Right kidney (tissue), 1 donor: ENCODE data around the gene ARSA.
"Not testable (repeated sequence)": the region's sequence is repeated elsewhere in the genome, so short reads cannot be mapped to it uniquely, and the experiment has no call there.

Source experiments
- DNase-seq: peaks from one replicate; pipeline ENCODE4 v3.0.0-alpha.2; 2016

Gene ARSA

DNA sequence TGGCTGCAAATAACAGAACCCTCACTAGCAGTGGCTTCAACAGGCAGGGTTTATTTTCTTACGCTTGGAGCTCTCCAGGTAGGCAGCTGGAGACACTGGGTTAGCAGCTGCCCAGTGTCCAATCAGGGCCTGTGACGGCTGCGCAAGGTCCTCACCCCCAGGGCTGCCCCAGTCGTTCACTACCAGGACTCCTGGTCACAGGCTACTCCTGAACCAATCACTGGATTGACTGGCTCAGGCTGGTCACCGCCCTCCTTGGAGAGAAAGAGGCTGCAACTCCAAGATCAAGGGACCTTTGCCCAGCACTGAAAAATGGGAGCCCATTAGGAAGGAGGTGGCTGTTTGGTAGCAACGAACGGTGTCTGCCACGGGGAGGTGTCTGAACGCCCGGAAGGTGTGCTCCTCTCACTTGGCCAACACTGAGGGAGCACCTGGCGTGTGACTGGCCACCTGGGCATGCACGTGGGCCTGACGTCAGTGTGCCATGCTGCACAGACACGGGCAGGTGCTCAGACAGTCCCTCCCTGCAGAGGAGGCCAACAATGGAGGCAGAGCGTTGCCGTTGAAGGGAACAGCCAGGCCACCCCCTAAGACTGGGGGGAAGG is 5.1 kb downstream of the ARSA start:
- DNase-seq, result no peak

DNA sequence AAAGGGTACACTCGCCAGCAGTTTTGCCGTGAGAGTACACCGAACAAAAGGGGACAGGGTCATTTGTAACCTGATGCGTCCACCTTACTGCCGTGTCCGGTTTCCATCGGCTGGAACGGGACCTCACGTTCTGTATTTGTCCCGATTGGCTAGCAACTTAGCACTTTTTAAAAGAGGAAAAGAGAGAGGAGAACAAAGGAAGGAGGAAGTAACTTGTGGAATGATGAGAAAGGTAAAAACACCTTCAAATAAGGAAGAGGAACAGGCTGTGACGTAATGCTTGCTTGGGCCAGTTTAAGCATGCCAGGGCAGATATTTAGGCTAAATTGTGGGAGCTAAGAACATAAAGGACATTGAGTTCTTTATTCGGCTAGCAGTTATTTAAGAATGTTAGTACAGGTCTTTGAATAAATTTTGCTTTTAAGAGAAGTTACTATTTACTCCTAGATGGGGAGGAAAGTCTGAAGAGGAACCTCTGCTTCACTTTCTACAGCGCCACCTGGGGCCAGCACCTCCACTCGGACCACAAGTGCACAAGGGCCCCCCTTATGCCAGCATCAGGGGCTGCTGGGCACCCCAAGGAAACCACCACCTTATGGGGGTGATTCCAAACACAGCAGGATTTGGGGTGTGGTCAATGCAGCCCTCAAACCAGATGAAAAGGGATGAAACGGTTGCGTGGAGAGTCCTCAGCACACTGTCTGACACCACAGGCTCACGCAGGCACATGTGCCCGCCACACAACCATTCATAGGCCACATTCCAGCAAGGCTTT is 5.8 kb downstream of the ARSA start:
- DNase-seq, result no peak

DNA sequence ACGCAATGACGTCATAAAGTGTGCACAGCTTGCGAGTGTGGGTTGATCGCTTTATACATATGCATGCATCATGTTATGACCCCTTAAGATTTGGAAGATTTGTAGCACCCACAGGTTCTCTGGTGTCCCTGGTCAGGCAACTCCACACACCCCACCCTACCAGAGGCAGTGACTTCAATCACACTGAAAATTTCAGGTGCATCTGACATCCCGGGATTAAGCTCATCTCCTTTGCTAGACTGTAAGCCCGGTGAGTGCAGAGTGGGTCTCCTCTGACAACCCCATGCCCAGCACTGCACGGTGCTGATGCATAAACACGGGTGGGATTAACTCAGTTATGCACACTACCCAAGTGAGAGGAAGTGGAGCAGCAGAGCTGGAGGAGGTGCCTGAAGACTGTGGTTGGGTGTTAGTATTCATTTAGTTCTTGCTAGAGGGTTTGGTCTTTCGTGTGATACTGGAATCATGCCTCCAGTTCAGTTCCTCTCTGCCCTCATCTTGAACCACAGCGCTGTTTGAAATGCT is 6.5 kb downstream of the ARSA start:
- no peak for DNase-seq

DNA sequence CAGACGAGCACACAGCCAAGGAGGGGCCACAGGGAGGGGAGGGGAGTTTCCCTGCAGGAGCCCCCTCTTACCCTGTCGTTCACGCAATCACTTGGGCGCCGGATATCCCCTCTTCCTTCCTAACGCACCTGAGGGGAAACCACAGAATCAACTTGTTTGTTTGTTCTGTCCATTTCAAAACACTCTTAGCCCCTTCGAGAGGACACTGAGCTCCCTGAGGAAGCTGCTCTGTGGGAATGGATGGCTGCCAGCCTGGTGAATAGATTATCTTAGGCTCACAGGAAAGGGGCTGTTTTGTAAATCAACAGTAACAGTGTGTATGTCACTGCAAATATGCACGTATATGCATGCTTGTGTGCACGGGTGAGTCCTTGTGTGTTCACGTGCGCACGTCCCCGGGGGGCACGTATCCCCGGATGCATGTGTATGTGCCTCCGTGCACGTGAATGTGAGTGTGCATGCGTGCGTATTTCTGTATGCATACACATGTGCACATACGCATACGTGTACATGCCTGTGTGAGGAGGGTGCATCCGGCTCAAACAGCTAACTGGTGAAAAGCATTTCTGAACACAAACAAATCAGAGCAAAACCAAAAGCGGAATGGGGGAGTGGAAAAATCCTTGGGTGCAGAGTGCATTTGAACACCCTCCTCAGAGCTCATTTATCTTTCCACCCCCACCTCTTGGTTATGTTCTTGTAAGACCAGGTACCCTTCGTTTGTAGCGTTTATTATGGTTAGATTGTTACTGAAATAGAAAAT is 7.2 kb downstream of the ARSA start:
- peak; percentile 71 for DNase-seq

DNA sequence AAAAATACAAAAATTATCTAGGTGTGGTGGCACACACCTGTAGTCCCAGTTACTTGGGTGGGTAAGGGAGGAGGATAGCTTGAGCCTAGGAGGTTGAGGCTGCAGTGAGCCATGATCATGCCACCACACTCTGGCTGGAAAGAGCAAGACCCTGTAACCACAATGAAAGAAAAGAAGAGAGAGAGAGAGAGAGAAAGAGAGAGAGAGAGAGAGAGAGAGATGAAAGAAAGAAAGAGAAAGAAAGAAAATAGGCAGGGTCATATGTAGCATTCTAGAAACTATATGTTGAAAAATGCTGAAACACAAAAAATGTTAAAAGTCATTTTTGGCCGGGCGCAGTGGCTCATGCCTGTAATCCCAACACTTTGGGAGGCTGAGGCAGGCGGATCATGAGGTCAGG is 13.7 kb downstream of the ARSA start:
- DNase-seq, result not testable (repeated sequence)

DNA sequence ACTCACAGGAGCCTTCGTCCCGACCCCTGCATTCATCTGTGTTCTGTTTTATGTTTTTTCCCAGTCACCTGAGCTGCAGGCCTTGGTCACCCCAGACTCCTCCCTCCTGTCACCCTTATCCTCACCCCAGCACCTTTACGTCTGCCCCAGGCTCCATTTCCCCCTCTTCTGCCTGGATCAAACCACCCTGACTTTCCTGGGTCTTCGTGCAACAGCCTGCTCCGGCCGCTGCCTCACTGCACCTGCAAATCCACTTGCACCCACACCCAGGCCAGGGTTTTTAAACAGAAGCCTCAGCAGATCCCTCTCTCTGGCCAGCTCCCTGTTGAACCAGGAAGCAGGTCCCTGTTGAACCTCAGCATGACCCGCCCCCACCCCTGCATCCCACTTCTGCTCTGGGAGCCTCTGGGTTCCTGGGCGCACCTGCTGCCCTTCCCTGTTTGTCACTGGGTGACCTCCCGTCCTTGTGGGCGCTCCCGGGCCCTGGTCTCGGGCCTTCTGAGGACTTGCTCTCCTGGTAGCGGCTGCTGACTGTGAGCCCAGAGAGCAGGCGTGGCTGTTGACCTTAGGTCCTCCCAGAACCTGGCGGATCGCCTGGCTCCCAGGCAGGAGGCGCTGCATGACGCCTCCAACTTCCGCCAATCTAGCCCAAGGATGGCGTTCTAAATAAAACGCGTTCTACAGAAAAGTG is 14.5 kb downstream of the ARSA start:
- no peak for DNase-seq

DNA sequence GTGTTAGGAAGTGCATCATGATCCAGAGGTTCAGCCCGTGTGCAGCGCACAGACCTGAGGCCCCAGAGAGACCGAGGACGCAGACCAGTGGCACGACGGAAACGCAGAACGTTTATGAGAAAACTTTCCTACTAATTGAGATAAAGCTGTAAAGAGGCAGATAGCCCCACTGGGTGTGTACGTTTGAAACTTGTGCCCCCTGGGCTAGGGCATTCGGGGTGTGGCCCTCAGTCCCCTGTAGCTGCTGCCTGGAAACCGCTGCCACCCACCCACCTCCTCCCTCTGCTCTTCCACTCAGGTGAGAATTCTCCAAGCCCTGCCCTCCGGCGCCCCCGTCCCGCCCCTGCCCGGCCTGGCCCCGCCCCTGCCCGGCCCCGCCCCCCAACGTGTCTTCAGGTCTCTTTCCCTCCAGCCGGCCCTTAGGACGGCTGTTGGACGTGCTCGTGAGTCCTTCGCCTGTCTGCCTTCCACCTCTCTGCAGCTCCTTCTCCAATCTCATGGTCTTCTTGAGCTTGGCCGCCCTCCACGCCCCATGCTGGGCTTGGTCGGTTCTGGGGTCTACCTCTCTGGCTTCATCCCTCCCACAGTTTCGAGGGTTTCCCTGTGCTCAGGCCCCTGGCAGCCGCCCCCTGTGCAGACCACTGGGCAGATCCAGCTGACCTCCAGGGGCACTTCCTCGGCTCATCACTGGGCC is 15.3 kb downstream of the ARSA start:
- no peak for DNase-seq

DNA sequence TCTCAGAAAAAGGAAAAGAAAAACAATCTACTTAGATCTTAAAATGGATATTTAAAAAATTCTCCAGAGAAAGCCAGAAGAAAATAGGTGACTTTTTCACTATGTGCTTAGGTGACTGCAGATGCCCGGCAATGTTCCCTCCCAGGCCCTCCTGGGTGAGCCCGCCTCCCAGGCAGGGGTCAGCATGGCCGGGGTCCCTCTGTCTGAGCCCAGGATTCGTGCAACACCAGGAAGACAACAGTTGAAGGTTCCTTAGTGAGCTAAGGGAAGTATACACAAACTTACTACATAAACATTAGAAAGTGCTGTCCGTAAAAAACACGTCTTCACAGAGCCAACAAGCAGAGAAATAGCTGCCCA is 15.8 kb downstream of the ARSA start:
- no peak for DNase-seq

DNA sequence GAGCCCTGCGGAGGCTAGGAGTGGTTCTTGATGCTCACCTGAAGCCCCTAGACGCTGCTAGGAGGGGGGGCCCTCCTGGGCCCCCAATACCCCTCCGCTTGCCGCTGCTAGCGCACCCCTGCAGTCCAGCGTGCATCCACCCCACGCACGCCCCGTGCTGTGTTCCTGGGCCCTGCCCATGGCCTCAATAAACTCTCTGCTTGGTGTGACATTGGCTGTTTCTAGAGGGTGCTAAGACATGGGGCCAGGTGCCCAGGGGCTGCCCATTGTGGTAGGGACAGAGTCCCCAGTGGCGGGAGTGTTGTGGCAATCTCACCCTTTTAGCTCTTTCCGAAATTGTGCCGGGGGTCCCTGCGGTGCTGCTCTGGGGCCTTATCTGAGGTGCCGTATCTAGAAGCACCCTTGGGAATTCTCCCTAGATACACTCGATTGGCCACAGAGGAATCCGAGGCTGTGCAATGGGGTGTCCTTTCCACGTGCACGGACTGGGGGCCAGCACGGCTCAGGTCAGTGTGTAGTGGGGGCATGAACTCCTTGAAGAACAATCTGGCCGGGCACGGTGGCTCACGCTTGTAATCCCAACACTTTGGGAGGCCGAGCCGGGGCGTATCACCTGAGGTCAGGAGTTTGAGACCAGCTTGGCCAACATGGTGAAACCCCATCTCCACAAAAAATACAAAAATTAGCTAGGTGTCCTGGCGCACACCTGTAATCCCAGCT is 16.5 kb downstream of the ARSA start:
- no peak for DNase-seq

DNA sequence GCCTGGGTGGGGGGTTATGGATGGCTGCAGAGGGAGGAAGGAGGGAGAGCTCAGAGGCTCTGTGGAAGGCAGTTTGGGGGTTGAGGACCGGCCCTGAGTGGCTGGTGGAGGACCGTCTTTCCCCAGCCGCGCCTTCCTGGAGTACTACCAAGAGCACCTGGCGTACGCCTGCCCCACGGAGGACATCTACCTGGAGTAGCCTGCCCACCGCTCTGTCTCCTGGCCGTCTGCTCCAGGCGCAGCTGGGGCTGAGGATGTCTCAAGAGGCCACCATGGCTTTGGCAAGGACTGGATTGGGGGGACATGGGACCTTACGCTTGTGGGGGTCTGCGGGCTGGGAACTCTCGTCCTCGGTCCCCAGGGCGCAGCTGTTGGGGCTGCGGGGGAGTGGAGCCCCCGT is 17.4 kb downstream of the ARSA start:
- DNase-seq, result no peak

DNA sequence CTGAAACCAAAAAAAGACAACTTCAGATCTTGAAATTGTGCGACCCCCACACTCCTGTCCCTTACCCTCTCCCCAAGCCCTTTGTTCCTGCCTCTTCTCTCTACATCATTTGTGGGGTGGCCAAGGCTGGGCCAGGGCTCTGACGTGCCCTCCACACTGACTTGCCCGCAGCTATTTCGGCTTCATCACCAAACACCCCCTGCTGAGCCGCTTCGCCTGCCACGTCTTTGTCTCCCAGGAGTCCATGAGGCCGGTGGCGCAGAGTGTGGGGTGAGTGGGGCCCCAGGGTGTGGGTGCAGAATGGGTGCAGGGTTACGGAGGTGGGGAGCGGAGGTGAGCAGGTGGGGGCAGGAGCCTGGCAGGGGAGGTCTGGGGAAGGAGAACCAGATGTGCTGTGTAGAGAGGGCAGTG is 17.9 kb downstream of the ARSA start:
- no peak for DNase-seq

DNA sequence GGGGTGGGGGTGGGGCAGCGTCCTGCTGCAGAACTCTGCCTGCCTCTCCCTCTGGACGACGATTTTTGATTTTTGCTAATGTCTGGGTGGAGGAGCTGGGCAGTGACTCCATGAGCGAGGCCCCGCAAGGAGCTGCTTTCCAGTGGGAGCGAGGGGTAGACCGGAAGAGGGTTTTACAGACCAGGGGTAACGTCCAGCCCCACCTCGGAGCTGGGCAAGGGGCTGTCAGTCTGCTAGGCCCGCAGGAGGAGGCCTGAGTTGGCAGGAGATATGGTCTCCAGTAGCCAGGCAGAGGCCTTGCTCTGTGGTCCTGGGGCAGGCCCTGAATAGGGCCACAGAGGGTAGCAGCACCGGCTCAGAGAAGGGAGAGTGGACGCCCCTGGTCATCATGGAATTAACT is 18.4 kb downstream of the ARSA start:
- no peak for DNase-seq

DNA sequence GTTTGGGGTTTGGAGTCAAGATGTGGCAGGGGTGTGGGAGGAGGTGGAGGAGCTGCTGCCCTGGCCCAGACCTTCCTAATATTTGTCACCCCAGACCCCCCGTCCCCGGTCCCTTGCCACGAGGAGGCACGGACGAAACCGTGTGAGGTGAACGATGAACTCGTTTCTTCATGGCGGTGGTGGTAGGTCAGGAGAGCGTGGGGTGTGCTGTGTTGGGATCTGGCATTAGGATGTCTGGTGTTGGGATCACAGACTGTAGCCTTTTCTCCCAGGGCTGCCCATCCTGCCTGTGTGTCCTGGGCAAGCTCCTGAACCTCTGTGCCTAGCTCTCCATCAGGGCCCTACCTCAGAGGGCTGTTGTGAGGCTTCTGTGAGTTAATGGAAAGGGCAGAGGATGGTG is 19.0 kb downstream of the ARSA start:
- DNase-seq, result no peak

DNA sequence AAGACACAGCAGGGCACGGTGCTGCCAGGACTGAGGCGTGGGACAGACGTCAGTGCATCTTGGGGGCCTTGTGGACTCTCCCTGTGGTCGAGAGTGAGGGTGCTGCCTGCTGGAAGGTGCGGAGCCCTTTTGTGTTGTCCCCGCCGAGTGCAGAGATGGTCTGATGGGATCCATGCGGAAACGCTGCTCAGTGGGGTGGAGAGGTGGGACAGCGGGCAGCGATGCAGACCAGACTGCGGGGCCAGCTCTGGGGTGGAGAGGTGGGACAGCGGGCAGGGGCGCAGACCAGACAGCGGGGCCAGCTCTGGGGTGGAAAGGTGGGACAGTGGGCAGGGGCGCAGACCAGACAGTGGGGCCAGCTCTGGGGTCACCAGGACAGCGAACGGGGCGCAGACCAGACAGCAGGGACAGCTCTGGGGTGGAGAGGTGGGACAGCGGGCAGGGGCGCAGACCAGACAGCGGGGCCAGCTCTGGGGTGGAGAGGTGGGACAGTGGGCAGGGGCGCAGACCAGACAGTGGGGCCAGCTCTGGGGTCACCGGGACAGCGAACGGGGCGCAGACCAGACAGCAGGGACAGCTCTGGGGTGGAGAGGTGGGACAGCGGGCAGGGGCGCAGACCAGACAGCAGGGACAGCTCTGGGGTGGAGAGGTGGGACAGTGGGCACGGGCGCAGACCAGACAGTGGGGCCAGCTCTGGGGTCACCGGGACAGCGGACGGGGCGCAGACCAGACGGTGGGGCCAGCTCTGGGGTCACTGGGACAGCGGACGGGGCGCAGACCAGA is 19.7 kb downstream of the ARSA start:
- not testable (repeated sequence) for DNase-seq

DNA sequence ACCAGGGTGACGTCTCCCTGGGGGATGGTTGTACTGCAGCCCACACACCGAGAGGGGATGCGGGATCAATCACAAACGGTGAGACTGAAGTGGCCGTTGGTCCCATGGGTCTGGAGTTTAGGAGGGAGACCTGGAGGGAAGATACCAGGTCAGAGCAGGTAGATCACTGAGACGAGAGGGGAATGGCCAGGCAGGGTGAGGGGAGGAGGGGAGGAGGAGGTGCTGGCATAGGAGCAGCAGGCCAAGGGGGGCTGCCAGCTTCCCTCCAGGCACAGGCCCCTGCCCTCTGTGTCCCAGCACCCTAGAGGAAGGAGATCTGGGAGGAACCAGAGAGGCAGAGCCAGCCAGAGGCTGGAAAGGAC is 20.3 kb downstream of the ARSA start:
- no peak for DNase-seq

DNA sequence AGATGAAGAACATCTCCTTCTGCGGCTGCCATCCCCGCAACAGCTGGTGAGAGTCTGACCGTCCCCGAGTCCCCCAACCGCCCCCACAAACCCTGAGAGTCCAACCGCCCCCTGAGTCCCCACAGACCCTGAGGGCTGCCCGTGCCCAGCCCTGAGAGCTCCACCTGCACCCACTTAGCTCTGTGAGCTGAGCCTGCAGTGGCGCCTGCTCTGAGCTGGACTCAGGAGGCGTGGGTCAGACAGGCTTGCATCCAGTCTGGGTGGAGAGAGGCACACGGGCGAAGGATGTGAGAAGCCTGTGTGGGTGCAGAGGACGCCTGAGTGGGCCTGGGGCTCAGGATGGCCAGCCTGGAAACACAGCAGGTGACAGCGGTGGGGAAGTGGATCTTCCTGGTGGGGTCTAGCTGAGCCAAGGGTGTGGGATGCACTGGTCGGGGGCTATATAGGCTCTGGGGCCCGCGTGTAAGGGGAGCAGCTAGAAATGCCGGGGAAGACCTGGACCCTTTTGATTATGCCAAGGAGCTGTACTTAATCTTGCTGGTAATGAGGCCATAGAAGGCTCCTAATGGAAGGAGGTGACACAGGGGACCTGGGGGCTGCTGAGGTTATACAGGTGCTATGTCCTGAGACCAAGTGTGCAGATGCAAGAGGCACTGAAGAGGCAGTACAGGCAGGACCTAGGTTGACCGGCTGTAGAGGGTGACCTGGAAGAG is 20.9 kb downstream of the ARSA start:
- DNase-seq, result no peak

DNA sequence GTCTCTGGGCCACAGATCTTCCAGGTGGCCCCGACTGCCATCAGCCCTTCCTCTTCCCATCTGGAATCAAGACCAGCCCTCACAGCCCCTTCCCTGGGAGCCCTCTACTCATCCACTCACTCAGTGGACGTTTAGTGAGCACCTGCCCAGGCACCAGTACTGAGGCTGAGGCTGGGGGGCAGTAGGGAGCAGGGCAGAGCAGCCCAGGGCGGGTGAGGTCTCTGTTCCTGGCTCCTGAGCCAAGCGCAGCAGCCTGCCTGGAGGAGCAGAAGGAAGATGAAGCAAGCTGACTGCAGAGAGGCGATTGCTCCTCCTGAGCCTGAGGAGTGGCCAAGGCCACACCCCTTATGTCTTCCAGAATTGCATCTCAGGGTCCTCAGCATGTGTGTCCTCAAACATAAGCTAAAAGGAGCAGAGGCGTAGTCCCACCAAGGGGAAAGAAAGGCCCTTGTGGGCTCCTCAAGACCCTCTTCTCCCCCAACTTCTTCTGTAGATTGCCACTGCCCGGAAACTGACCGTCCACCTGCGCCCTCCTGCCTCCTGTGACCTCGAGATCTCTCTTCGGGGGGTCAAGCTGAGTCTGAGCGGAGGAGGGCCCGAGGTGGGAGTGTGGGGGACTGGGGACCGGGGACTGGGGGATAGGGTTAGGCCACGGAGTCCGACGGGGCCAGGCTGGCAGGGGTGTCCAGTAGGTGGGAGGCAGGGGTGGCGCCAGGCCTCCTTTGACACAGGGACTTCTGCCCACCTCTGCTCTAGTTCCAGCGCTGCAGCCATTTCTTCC is 21.6 kb downstream of the ARSA start:
- no peak for DNase-seq

DNA sequence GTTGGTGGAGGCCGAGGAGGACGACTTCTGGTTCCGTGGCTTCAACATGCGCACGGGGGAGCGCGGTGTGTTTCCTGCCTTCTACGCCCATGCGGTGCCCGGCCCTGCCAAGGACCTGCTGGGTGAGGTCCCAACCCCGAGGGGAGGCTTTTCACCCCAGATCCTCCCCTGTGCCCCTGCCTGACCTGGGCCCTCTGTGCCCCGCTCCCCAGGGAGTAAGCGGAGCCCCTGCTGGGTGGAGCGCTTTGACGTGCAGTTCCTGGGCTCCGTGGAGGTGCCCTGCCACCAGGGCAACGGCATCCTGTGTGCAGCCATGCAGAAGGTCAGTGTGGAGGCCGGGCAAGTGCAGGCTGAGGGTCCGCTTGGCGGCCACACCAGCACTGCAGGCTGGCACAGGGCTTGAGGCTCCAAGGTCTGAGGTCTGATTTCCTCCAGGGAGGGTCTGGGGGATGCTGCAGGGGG is 22.3 kb downstream of the ARSA start:
- DNase-seq, result no peak

DNA sequence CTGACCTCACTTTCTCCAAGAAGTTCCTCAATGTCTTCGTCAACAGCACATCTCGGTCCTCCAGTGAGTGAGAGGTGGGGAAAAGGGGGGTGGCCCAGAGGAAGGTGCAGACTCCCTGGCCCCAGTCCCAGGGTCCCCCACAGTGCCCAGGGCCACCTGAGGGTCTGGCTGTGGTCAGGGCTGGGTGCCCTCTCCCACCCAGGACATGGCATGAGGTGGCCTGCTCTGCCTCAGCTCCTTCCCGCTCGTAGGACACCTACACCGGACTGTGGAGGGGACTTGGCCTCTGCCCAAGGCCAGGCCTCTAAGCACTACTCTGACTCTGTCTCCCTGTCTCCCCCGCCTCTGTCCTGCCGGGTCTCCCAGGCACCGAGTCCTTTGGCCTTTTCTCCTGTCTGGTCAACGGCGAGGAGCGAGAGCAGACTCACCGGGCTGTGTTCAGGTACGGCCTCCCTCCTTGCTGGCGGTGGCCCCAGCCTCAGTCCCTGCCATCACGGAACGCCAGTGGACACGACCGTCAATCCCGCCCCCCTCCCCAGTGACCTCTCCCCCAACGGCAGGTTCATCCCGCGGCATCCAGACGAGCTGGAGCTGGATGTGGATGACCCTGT is 22.8 kb downstream of the ARSA start:
- no peak for DNase-seq
